A549 (cell line): Measurements from ENCODE around the gene PUM2. TPM values are rescaled to one million over a fixed set of nuclear protein-coding genes. Genes with fewer than 3 reads are reported as not detected.

Experiments used
- ATAC-seq, 2 experiments: fragments of 200-7000 bp in 1 of 2; fragments of >200 bp in 1 of 2; cut with Nextera tagmentation in 1 of 2; cut with Tn5 transposase in 1 of 2; 3 replicates each; pipeline versions ENCODE4 v1.8.0 to v1.9.1; 2018 to 2020; ENCODE audit warnings: mild to moderate bottlenecking in 1 of 2, moderate library complexity in 1 of 2
- CTCF ChIA-PET: fragments of 300-600 bp; sonication (Branson Sonifier 250); formaldehyde crosslinking; extraction: SDS; loops from one replicate; lab custom pipeline; 2021; ENCODE audit warnings: antibody characterized with exemption, inconsistent platforms; lab: Yijun Ruan, JAX
- POLR2A ChIA-PET: fragments of 350-600 bp; formaldehyde crosslinking; extraction: SDS; loops from one replicate; lab custom pipeline; 2021; ENCODE audit warnings: antibody characterized with exemption, inconsistent platforms; lab: Yijun Ruan, JAX
- DNase-seq, 2 experiments: peaks; one replicate each; pipeline versions ENCODE4 v3.0.0 to v3.0.0-alpha.2; 2011 to 2016; ENCODE audit warnings: low read depth in 1 of 2, low spot score in 1 of 2
- FAIRE-seq: peaks from 2 replicates; lab custom pipeline; 2011; peaks lifted over from hg19 to GRCh38; lab: Jason Lieb, UNC
- H3K27ac ChIP-seq, 2 experiments: fragments of >200 bp; sonication (Bioruptor Twin); formaldehyde crosslinking; 3 replicates each; pipeline ENCODE4 v1.5.1; 2016 to 2017
- H3K4me1 ChIP-seq: fragments of >200 bp; sonication (Bioruptor Twin); formaldehyde crosslinking; 3 replicates; pipeline ENCODE4 v1.6.1; 2016
- H3K4me2 ChIP-seq: fragments of >200 bp; sonication (Bioruptor Twin); formaldehyde crosslinking; 3 replicates; pipeline ENCODE4 v1.6.1; 2016
- H3K4me3 ChIP-seq: fragments of >200 bp; sonication (Bioruptor Twin); formaldehyde crosslinking; 3 replicates; pipeline ENCODE4 v1.5.1; 2016
- H3K9me3 ChIP-seq: fragments of >200 bp; sonication (Bioruptor Twin); formaldehyde crosslinking; 3 replicates; pipeline ENCODE4 v1.6.1; 2016
- BHLHE40 ChIP-seq: IDR thresholded peaks from 2 replicates; pipeline ENCODE4 v1.6.1; 2012; ENCODE audit warnings: low read depth, low read length, inconsistent platforms
- CBX2 ChIP-seq: fragments of 200-600 bp; sonication (generic); IDR thresholded peaks from 2 replicates; pipeline ENCODE4 v1.6.1; 2016; ENCODE audit warnings: low read depth, mild to moderate bottlenecking, borderline replicate concordance
- CHD4 ChIP-seq: fragments of 200-600 bp; sonication (generic); IDR thresholded peaks from 2 replicates; pipeline ENCODE4 v1.6.1; 2016; ENCODE audit warnings: antibody characterized with exemption, mild to moderate bottlenecking, borderline replicate concordance
- EHMT2 ChIP-seq: fragments of 200-600 bp; sonication (generic); IDR thresholded peaks from 2 replicates; pipeline ENCODE4 v1.6.1; 2016; ENCODE audit warnings: antibody characterized with exemption, low read depth, mild to moderate bottlenecking, moderate library complexity
- ESRRA ChIP-seq: fragments of 150-350 bp; IDR thresholded peaks from 2 replicates; pipeline ENCODE4 v1.6.1; 2014; ENCODE audit warnings: mild to moderate bottlenecking, low read length, borderline replicate concordance
- FOXS1 ChIP-seq: fragments of 250-450 bp; sonication (Bioruptor Pico); IDR thresholded peaks from 2 replicates; pipeline ENCODE4 v1.5.0; 2020; ENCODE audit warnings: mild to moderate bottlenecking, moderate library complexity
- GATA3 ChIP-seq: IDR thresholded peaks from 2 replicates; pipeline ENCODE4 v1.6.1; 2012; ENCODE audit warnings: borderline replicate concordance
- JUNB ChIP-seq: fragments of >200 bp; sonication (Bioruptor Twin); formaldehyde crosslinking; IDR thresholded peaks from 2 replicates; pipeline ENCODE4 v1.6.1; 2016
- KDM1A ChIP-seq: fragments of 200-600 bp; sonication (generic); IDR thresholded peaks from 2 replicates; pipeline ENCODE4 v1.6.1; 2016; ENCODE audit warnings: low read depth, mild to moderate bottlenecking
- MAZ ChIP-seq: fragments of 150-350 bp; IDR thresholded peaks from 2 replicates; pipeline ENCODE4 v1.6.1; 2014; ENCODE audit warnings: antibody characterized with exemption, low read depth, low read length, borderline replicate concordance
- MYC ChIP-seq: IDR thresholded peaks from 2 replicates; pipeline ENCODE4 v1.6.1; 2012; ENCODE audit warnings: mild to moderate bottlenecking, inconsistent platforms, low read length, improper control_type of control experiment, borderline replicate concordance
- NFE2L2 ChIP-seq: fragments of 150-350 bp; conservative IDR thresholded peaks from 2 replicates; pipeline ENCODE4 v1.6.1; 2014; ENCODE audit warnings: low read length
- NPAS2 ChIP-seq: fragments of 250-450 bp; sonication (Bioruptor Pico); IDR thresholded peaks from 2 replicates; pipeline ENCODE4 v1.8.0; 2022; ENCODE audit warnings: mild to moderate bottlenecking, moderate library complexity, borderline replicate concordance
- PHF8 ChIP-seq: fragments of 200-600 bp; sonication (generic); IDR thresholded peaks from 2 replicates; pipeline ENCODE4 v1.6.1; 2016; ENCODE audit warnings: low read depth, mild to moderate bottlenecking, antibody characterized with exemption, moderate library complexity, borderline replicate concordance
- POLR2AphosphoS2 ChIP-seq: conservative IDR thresholded peaks from 2 replicates; pipeline ENCODE4 v1.6.1; 2012; ENCODE audit warnings: low read length, improper control_type of control experiment, inconsistent platforms
- RAD21 ChIP-seq, 2 experiments: fragments of >200 bp in 1 of 2; sonication (Bioruptor Twin) in 1 of 2; formaldehyde crosslinking in 1 of 2; IDR thresholded peaks in 1 of 2; conservative IDR thresholded peaks in 1 of 2; 2 replicates in 1 of 2; 3 replicates in 1 of 2; pipeline ENCODE4 v1.6.1; 2012 to 2018; ENCODE audit warnings: inconsistent platforms in 1 of 2
- RFX5 ChIP-seq: fragments of 450-650 bp; IDR thresholded peaks from 2 replicates; pipeline ENCODE4 v1.7.1; 2014; ENCODE audit warnings: antibody characterized with exemption, mild to moderate bottlenecking, moderate library complexity
- SMC3 ChIP-seq: fragments of >200 bp; sonication (Bioruptor Twin); formaldehyde crosslinking; IDR thresholded peaks from 3 replicates; pipeline ENCODE4 v1.6.1; 2018; ENCODE audit warnings: inconsistent platforms
- TP53 ChIP-seq: fragments of 250-450 bp; sonication (Bioruptor Pico); IDR thresholded peaks from 2 replicates; pipeline ENCODE4 v1.5.0; 2021; ENCODE audit warnings: mild to moderate bottlenecking, moderate library complexity
- ZFP36 ChIP-seq: fragments of 450-650 bp; IDR thresholded peaks from 2 replicates; pipeline ENCODE4 v1.6.1; 2014; ENCODE audit warnings: borderline replicate concordance; ENCODE audit not compliant: partially characterized antibody
- ZSCAN20 ChIP-seq: fragments of 250-450 bp; sonication (Bioruptor Pico); IDR thresholded peaks from 2 replicates; pipeline ENCODE4 v1.8.0; 2022; ENCODE audit warnings: mild to moderate bottlenecking, moderate library complexity
- WGBS: methylation state at CpG from one replicate; pipeline ENCODE4 v1.1.6; 2017; ENCODE audit errors: missing lambda C conversion rate; 5-methylcytosine and 5-hydroxymethylcytosine counted together
- polyA plus RNA-seq, 4 experiments: library from polyadenylated mRNA; depleted of rRNA in 3 of 4; stranded (reverse); fragments of >200 nt; fragmentation: RNase III in 1 of 4; extraction: RNeasy Plus Mini Kit Qiagen cat#74134 plus additional on column Dnase treatment in 1 of 4; gene quantifications; 2 replicates in 3 of 4; 3 replicates in 1 of 4; pipeline ENCODE4 v1.2.3, GENCODE V29; 2011 to 2017
- TF ChIP-seq, protein P1 (sequence below): fragments of 450-650 bp; IDR thresholded peaks from 2 replicates; pipeline ENCODE4 v1.6.1; 2014; ENCODE audit warnings: antibody characterized with exemption
- TF ChIP-seq, protein P2 (sequence below): fragments of 250-450 bp; sonication (Bioruptor Pico); IDR thresholded peaks from 2 replicates; pipeline ENCODE4 v1.5.0; 2020; ENCODE audit warnings: low read depth, mild to moderate bottlenecking, moderate library complexity
- TF ChIP-seq, protein P3 (sequence below): fragments of >200 bp; sonication (Bioruptor Twin); formaldehyde crosslinking; IDR thresholded peaks from 2 replicates; pipeline ENCODE4 v1.6.1; 2016
- TF ChIP-seq, protein P4 (sequence below): fragments of 200-600 bp; sonication (generic); IDR thresholded peaks from 2 replicates; pipeline ENCODE4 v1.6.1; 2016; ENCODE audit warnings: antibody characterized with exemption, mild to moderate bottlenecking, moderate library complexity
- TF ChIP-seq, protein P5 (sequence below): fragments of >200 bp; sonication (Bioruptor Twin); formaldehyde crosslinking; IDR thresholded peaks from 3 replicates; pipeline ENCODE4 v1.5.1; 2016

PUM2 gene
- polyA plus RNA-seq, 2 of the 4 experiments (the other 2 are of a cell fraction) = 44.6 to 94.2 TPM

DNA sequence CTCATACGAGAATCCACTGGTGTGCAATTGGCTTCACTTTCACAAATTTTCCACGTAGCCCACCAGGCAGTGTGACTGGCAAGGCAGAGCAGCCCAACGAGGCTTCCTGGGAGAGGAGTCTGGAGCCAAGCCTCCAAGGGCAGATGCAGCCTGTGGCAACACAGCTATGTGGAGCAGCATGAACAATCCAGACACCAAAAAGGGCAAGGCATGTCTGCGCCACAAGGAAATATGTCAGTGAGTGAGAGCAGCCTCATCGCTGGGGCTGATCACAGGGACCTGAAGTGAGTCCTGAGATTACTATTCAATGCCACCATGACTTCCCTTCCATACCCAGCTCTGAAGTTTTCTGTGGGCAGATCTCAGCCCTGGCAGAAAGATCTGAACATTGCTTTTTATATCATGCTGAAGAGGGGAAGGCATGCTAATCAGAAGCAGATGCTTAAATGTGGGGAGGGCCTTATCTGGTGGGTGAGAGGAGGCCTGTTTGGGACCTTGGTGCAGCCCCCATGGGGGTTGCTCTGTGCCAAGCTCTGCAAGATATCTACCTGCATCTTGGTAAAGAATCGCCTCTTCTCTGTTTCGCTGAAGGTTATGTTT is 40.0 kb upstream of the PUM2 start (continued):
- no peak for TF ChIP-seq CBX2
- no peak for TF ChIP-seq PHF8
- no peak for TF ChIP-seq MAZ
- TF ChIP-seq EHMT2 = no peak
- TF ChIP-seq, protein P1, sequence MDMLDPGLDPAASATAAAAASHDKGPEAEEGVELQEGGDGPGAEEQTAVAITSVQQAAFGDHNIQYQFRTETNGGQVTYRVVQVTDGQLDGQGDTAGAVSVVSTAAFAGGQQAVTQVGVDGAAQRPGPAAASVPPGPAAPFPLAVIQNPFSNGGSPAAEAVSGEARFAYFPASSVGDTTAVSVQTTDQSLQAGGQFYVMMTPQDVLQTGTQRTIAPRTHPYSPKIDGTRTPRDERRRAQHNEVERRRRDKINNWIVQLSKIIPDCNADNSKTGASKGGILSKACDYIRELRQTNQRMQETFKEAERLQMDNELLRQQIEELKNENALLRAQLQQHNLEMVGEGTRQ = no peak
- TF ChIP-seq NFE2L2 = no peak
- TF ChIP-seq CHD4 = no peak
- no peak for TF ChIP-seq ESRRA
- no peak for TF ChIP-seq TP53 (CRISPR knock-in tag)
- no peak for TF ChIP-seq NPAS2 (CRISPR knock-in tag)
- no peak for TF ChIP-seq JUNB
- TF ChIP-seq ZFP36 = no peak

DNA sequence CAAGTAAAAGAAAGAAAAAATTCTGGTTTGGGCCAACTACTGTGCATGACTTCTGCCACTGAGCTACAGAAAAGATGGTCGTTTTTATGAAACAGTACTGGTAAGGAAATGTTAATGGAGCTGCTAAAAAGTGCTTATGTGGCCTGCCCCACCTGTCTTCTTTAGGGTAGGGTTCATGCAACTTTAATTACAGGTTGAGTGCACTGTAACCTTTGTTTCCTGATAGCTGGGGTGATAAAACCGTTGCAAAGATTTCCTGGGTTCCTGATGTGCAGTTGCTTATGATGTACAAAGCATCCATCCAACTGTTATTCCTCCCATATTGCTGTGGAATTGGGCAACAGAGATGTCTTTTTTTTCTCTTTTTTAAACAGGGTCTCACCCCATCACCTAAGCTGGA is 34.3 kb upstream of the PUM2 start:
- Histone ChIP-seq H3K27ac (no peak overlapping the region), H3K4me1 (peaks cover 7% of the 10 kb centered on the region; the same call in 1 of the 3 replicates), H3K4me3 (no peak overlapping the region), H3K4me2 (no peak overlapping the region), H3K9me3 (no peaks in the 10 kb centered on the region)
- TF ChIP-seq POLR2AphosphoS2 = no peak
- TF ChIP-seq, protein P2, sequence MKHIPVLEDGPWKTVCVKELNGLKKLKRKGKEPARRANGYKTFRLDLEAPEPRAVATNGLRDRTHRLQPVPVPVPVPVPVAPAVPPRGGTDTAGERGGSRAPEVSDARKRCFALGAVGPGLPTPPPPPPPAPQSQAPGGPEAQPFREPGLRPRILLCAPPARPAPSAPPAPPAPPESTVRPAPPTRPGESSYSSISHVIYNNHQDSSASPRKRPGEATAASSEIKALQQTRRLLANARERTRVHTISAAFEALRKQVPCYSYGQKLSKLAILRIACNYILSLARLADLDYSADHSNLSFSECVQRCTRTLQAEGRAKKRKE (CRISPR knock-in tag) = no peak
- no peak for TF ChIP-seq FOXS1 (CRISPR knock-in tag)
- TF ChIP-seq SMC3 = no peak
- TF ChIP-seq, protein P3, sequence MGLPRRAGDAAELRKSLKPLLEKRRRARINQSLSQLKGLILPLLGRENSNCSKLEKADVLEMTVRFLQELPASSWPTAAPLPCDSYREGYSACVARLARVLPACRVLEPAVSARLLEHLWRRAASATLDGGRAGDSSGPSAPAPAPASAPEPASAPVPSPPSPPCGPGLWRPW = no peak
- TF ChIP-seq BHLHE40 = no peak
- TF ChIP-seq ZSCAN20 (CRISPR knock-in tag) = no peak
- TF ChIP-seq, protein P4, sequence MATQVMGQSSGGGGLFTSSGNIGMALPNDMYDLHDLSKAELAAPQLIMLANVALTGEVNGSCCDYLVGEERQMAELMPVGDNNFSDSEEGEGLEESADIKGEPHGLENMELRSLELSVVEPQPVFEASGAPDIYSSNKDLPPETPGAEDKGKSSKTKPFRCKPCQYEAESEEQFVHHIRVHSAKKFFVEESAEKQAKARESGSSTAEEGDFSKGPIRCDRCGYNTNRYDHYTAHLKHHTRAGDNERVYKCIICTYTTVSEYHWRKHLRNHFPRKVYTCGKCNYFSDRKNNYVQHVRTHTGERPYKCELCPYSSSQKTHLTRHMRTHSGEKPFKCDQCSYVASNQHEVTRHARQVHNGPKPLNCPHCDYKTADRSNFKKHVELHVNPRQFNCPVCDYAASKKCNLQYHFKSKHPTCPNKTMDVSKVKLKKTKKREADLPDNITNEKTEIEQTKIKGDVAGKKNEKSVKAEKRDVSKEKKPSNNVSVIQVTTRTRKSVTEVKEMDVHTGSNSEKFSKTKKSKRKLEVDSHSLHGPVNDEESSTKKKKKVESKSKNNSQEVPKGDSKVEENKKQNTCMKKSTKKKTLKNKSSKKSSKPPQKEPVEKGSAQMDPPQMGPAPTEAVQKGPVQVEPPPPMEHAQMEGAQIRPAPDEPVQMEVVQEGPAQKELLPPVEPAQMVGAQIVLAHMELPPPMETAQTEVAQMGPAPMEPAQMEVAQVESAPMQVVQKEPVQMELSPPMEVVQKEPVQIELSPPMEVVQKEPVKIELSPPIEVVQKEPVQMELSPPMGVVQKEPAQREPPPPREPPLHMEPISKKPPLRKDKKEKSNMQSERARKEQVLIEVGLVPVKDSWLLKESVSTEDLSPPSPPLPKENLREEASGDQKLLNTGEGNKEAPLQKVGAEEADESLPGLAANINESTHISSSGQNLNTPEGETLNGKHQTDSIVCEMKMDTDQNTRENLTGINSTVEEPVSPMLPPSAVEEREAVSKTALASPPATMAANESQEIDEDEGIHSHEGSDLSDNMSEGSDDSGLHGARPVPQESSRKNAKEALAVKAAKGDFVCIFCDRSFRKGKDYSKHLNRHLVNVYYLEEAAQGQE = no peak
- no peak for TF ChIP-seq KDM1A
- TF ChIP-seq RFX5 = no peak
- TF ChIP-seq RAD21 (conservative IDR thresholded peaks at IDR 0.05 in 1 of 2, IDR thresholded peaks at IDR 0.05 in 1 of 2) = no peak
- TF ChIP-seq, protein P5, sequence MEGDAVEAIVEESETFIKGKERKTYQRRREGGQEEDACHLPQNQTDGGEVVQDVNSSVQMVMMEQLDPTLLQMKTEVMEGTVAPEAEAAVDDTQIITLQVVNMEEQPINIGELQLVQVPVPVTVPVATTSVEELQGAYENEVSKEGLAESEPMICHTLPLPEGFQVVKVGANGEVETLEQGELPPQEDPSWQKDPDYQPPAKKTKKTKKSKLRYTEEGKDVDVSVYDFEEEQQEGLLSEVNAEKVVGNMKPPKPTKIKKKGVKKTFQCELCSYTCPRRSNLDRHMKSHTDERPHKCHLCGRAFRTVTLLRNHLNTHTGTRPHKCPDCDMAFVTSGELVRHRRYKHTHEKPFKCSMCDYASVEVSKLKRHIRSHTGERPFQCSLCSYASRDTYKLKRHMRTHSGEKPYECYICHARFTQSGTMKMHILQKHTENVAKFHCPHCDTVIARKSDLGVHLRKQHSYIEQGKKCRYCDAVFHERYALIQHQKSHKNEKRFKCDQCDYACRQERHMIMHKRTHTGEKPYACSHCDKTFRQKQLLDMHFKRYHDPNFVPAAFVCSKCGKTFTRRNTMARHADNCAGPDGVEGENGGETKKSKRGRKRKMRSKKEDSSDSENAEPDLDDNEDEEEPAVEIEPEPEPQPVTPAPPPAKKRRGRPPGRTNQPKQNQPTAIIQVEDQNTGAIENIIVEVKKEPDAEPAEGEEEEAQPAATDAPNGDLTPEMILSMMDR = no peak
- no peak for TF ChIP-seq MYC
- no peak for TF ChIP-seq GATA3
- FAIRE-seq (no peak), ATAC-seq (no peak), DNase-seq (no peak)
- CTCF ChIA-PET = interaction anchor here (0.7 to 10.4 kb wide), 10 partner anchors 11 to 266 kb away, joined by 3 to 105 read pairs (median 4); partner anchors contain the start of gene HS1BP3
- WGBS = 25% methylated on average over 2 of the region's 2 CpGs
- POLR2A ChIA-PET = interaction anchor here (1.2 kb wide), 1 partner anchor 62 kb away, joined by 3 read pairs; the partner anchor contains the start of gene RHOB
